HG03103 (cell line): ENCODE data around the gene SLC34A3.
"Not testable (repeated sequence)": the region's sequence is repeated elsewhere in the genome, so short reads cannot be mapped to it uniquely, and the experiment has no call there.

Source experiments
- ATAC-seq: cut with Tn5 transposase; IDR thresholded peaks from one replicate; pipeline ENCODE4 v1.9.1; 2021; ENCODE audit warnings: low read depth; ENCODE audit not compliant: unreplicated experiment

SLC34A3 gene

GRCh38 chr9:137253717-137254623 lies 23.3 kb downstream of the SLC34A3 start:
- ATAC-seq, result no peak

GRCh38 chr9:137254624-137255447 lies 24.1 kb downstream of the SLC34A3 start, which contains the start of gene NELFB:
NELFB (plus strand) TSS chr9:137255327.
- ATAC-seq, result peak; percentile 71

GRCh38 chr9:137255448-137256114 lies 24.9 kb downstream of the SLC34A3 start:
- peak; percentile 10 for ATAC-seq

- no peak for ATAC-seq
Observed at GRCh38 chr9:137256362-137256761, 25.7 kb downstream of the SLC34A3 start.

GRCh38 chr9:137256856-137257255 lies 26.2 kb downstream of the SLC34A3 start:
- no peak for ATAC-seq

- not testable (repeated sequence) for ATAC-seq
Observed at GRCh38 chr9:137262173-137262908, 31.6 kb downstream of the SLC34A3 start.

- ATAC-seq, result no peak
Observed at GRCh38 chr9:137262909-137263285, 32.2 kb downstream of the SLC34A3 start.

GRCh38 chr9:137263506-137263905 lies 32.8 kb downstream of the SLC34A3 start:
- no peak for ATAC-seq

- no peak for ATAC-seq
Observed at GRCh38 chr9:137264067-137264466, 33.4 kb downstream of the SLC34A3 start.

GRCh38 chr9:137265496-137266161 lies 34.9 kb downstream of the SLC34A3 start:
- ATAC-seq, result no peak

GRCh38 chr9:137266162-137266527 lies 35.4 kb downstream of the SLC34A3 start:
- ATAC-seq, result no peak

GRCh38 chr9:137266585-137267453 lies 36.1 kb downstream of the SLC34A3 start:
- ATAC-seq, result no peak

GRCh38 chr9:137267933-137268355 lies 37.2 kb downstream of the SLC34A3 start:
- ATAC-seq, result no peak

GRCh38 chr9:137268538-137269201 lies 38.0 kb downstream of the SLC34A3 start:
- no peak for ATAC-seq

- ATAC-seq, result no peak
Observed at GRCh38 chr9:137269231-137269772, 38.6 kb downstream of the SLC34A3 start.

- no peak for ATAC-seq
Observed at GRCh38 chr9:137270929-137271695, 40.4 kb downstream of the SLC34A3 start.

- no peak for ATAC-seq
Observed at GRCh38 chr9:137271696-137272076, 41.0 kb downstream of the SLC34A3 start.
